HepG2 (cell line): ENCODE data around the gene SYT8. TPM values are rescaled to one million over a fixed set of nuclear protein-coding genes. Genes with fewer than 3 reads are reported as not detected.
A peak's percentile ranks its signal among the peaks of the same experiment; 100 is the strongest.

ENCODE experiments used
- EED ChIP-seq: sonication (generic); formaldehyde crosslinking; IDR thresholded peaks from 2 replicates; pipeline ENCODE4 v1.5.0; 2020; ENCODE audit warnings: mild to moderate bottlenecking, missing genetic modification reagents
- FIP1L1 ChIP-seq: fragments of 200-400 bp; formaldehyde crosslinking; IDR thresholded peaks from 2 replicates; pipeline ENCODE4 v1.6.1; 2018; ENCODE audit warnings: low read depth, mild to moderate bottlenecking, low read length, moderate library complexity, borderline replicate concordance; ENCODE audit not compliant: insufficient read depth
- FOXA3 ChIP-seq: IDR thresholded peaks from 2 replicates; pipeline ENCODE4 v1.6.1; 2016; ENCODE audit warnings: missing genetic modification reagents, missing compliant biosample characterization
- GATAD1 ChIP-seq: IDR thresholded peaks from 2 replicates; pipeline ENCODE4 v1.6.1; 2016; ENCODE audit warnings: missing genetic modification reagents, missing compliant biosample characterization
- HIVEP1 ChIP-seq: sonication (generic); formaldehyde crosslinking; IDR thresholded peaks from 2 replicates; pipeline ENCODE4 v1.4.0; 2020; ENCODE audit warnings: mild to moderate bottlenecking, missing genetic modification reagents
- HNF4A ChIP-seq: sonication (generic); formaldehyde crosslinking; IDR thresholded peaks from 2 replicates; pipeline ENCODE4 v1.4.0; 2020; ENCODE audit warnings: missing genetic modification reagents
- PHB2 ChIP-seq: fragments of 450-650 bp; IDR thresholded peaks from 2 replicates; pipeline ENCODE4 v1.6.1; 2018; ENCODE audit not compliant: partially characterized antibody
- RXRA ChIP-seq: sonication (generic); formaldehyde crosslinking; IDR thresholded peaks from 2 replicates; pipeline ENCODE4 v1.5.1; 2020; ENCODE audit warnings: missing genetic modification reagents
- SKI ChIP-seq: fragments of 450-650 bp; IDR thresholded peaks from one replicate; pipeline ENCODE4 v1.6.1; 2018; ENCODE audit warnings: mild to moderate bottlenecking; ENCODE audit not compliant: partially characterized antibody
- SMC3 ChIP-seq: IDR thresholded peaks from 2 replicates; pipeline ENCODE4 v1.6.1; 2011; ENCODE audit warnings: low read length, improper control_type of control experiment
- SPEN ChIP-seq: sonication (generic); formaldehyde crosslinking; IDR thresholded peaks from 2 replicates; pipeline ENCODE4 v1.5.1; 2020; ENCODE audit warnings: low read depth, mild to moderate bottlenecking, missing genetic modification reagents
- THAP11 ChIP-seq: IDR thresholded peaks from 2 replicates; pipeline ENCODE4 v1.6.1; 2016; ENCODE audit warnings: missing biosample characterization, missing genetic modification reagents
- YY1 ChIP-seq: IDR thresholded peaks from 2 replicates; pipeline ENCODE4 v1.6.1; 2011; ENCODE audit warnings: low read length, low read depth, moderate library complexity, mild to moderate bottlenecking; ENCODE audit not compliant: insufficient read depth, insufficient replicate concordance
- ZBTB7A ChIP-seq: sonication (generic); formaldehyde crosslinking; IDR thresholded peaks from 2 replicates; pipeline ENCODE4 v1.8.0; 2022; ENCODE audit warnings: mild to moderate bottlenecking, missing genetic modification reagents
- ZNF180 ChIP-seq: sonication (generic); formaldehyde crosslinking; IDR thresholded peaks from 2 replicates; pipeline ENCODE4 v1.4.0; 2020; ENCODE audit warnings: low read depth, missing genetic modification reagents, borderline replicate concordance
- ZNF274 ChIP-seq: sonication (generic); formaldehyde crosslinking; IDR thresholded peaks from 2 replicates; pipeline ENCODE4 v1.5.1; 2020; ENCODE audit warnings: mild to moderate bottlenecking, missing genetic modification reagents
- ZNF383 ChIP-seq: sonication (generic); formaldehyde crosslinking; IDR thresholded peaks from 2 replicates; pipeline ENCODE4 v1.4.0; 2020; ENCODE audit warnings: missing genetic modification reagents, mild to moderate bottlenecking, borderline replicate concordance
- ZNF468 ChIP-seq: sonication (generic); formaldehyde crosslinking; IDR thresholded peaks from 2 replicates; pipeline ENCODE4 v1.8.0; 2022; ENCODE audit warnings: mild to moderate bottlenecking, moderate library complexity, missing genetic modification reagents
- ZNF777 ChIP-seq: sonication (generic); formaldehyde crosslinking; IDR thresholded peaks from 2 replicates; pipeline ENCODE4 v1.4.0; 2020; ENCODE audit warnings: missing genetic modification reagents
- polyA plus RNA-seq, 8 experiments: library from polyadenylated mRNA; depleted of rRNA in 3 of 8; stranded (reverse) in 7 of 8; unstranded in 1 of 8; fragments of >200 nt; fragmentation: Illumina TruSeq in 4 of 8; extraction: Trizol in 4 of 8; gene quantifications; 2 replicates each; pipeline versions ENCODE4 v1.2.1 to v1.2.3, GENCODE V29; 2011 to 2016; ENCODE audit warnings: low read depth in 4 of 8, missing spikeins in 1 of 8, mixed read lengths in 1 of 8; ENCODE audit not compliant: insufficient read depth in 1 of 8
- total RNA-seq, 5 experiments: library from RNA; depleted of rRNA; stranded (reverse); fragments of >200 nt; fragmentation: Illumina TruSeq; extraction: Trizol; gene quantifications; 2 replicates each; pipeline ENCODE4 v1.2.3, GENCODE V29; 2016; ENCODE audit warnings: low read depth in 1 of 5
- TF ChIP-seq, protein P1 (sequence below): sonication (generic); formaldehyde crosslinking; conservative IDR thresholded peaks from 2 replicates; pipeline ENCODE4 v1.4.0; 2020; ENCODE audit warnings: missing genetic modification reagents
- TF ChIP-seq, protein P2 (sequence below): sonication (generic); formaldehyde crosslinking; IDR thresholded peaks from 2 replicates; pipeline ENCODE4 v1.8.0; 2022; ENCODE audit warnings: missing genetic modification reagents, mild to moderate bottlenecking, borderline replicate concordance
- TF ChIP-seq, protein P3 (sequence below): IDR thresholded peaks from 2 replicates; pipeline ENCODE4 v1.6.1; 2016
- TF ChIP-seq, protein P4 (sequence below): sonication (generic); formaldehyde crosslinking; IDR thresholded peaks from 2 replicates; pipeline ENCODE4 v1.4.0; 2020; ENCODE audit warnings: missing genetic modification reagents
- TF ChIP-seq, protein P5 (sequence below): fragments of 450-650 bp; IDR thresholded peaks from 2 replicates; pipeline ENCODE4 v1.6.1; 2017

Gene SYT8
- total and polyA plus RNA-seq, 2 of the 13 experiments (the other 11 are each of a cell fraction or from before 2014, with no cell fraction given): 0.60 to 2.3 TPM

- TF ChIP-seq SPEN (CRISPR knock-in tag) (0 out of 2 replicates have a peak, but pooled peaks have one; percentile 0), SMC3 (peak; percentile 46; the same call in 1 of the 2 replicates), FIP1L1 (no peak), HIVEP1 (CRISPR knock-in tag) (no peak), ZNF274 (peak; percentile 72; the same call in 1 of the 2 replicates), EED (CRISPR knock-in tag) (no peak), PHB2 (no peak), ZNF468 (CRISPR knock-in tag) (no peak), SKI (no peak), ZNF777 (CRISPR knock-in tag) (no peak), RXRA (0 out of 2 replicates have a peak, but pooled peaks have one; percentile 14), GATAD1 (CRISPR knock-in tag) (0 out of 2 replicates have a peak, but pooled peaks have one; percentile 37), YY1 (peak; percentile 49), THAP11 (CRISPR knock-in tag) (no peak), ZNF180 (CRISPR knock-in tag) (no peak), ZNF383 (CRISPR knock-in tag) (no peak), FOXA3 (CRISPR knock-in tag) (0 out of 2 replicates have a peak, but pooled peaks have one; percentile 28), HNF4A (CRISPR knock-in tag) (no peak), ZBTB7A (CRISPR knock-in tag) (peak; percentile 62; the same call in 1 of the 2 replicates)
- TF ChIP-seq, protein P1, sequence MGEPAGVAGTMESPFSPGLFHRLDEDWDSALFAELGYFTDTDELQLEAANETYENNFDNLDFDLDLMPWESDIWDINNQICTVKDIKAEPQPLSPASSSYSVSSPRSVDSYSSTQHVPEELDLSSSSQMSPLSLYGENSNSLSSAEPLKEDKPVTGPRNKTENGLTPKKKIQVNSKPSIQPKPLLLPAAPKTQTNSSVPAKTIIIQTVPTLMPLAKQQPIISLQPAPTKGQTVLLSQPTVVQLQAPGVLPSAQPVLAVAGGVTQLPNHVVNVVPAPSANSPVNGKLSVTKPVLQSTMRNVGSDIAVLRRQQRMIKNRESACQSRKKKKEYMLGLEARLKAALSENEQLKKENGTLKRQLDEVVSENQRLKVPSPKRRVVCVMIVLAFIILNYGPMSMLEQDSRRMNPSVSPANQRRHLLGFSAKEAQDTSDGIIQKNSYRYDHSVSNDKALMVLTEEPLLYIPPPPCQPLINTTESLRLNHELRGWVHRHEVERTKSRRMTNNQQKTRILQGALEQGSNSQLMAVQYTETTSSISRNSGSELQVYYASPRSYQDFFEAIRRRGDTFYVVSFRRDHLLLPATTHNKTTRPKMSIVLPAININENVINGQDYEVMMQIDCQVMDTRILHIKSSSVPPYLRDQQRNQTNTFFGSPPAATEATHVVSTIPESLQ (CRISPR knock-in tag): no peak
- TF ChIP-seq, protein P2, sequence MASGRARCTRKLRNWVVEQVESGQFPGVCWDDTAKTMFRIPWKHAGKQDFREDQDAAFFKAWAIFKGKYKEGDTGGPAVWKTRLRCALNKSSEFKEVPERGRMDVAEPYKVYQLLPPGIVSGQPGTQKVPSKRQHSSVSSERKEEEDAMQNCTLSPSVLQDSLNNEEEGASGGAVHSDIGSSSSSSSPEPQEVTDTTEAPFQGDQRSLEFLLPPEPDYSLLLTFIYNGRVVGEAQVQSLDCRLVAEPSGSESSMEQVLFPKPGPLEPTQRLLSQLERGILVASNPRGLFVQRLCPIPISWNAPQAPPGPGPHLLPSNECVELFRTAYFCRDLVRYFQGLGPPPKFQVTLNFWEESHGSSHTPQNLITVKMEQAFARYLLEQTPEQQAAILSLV (CRISPR knock-in tag): no peak
- TF ChIP-seq, protein P3, sequence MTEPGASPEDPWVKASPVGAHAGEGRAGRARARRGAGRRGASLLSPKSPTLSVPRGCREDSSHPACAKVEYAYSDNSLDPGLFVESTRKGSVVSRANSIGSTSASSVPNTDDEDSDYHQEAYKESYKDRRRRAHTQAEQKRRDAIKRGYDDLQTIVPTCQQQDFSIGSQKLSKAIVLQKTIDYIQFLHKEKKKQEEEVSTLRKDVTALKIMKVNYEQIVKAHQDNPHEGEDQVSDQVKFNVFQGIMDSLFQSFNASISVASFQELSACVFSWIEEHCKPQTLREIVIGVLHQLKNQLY (CRISPR knock-in tag): no peak
- TF ChIP-seq, protein P4, sequence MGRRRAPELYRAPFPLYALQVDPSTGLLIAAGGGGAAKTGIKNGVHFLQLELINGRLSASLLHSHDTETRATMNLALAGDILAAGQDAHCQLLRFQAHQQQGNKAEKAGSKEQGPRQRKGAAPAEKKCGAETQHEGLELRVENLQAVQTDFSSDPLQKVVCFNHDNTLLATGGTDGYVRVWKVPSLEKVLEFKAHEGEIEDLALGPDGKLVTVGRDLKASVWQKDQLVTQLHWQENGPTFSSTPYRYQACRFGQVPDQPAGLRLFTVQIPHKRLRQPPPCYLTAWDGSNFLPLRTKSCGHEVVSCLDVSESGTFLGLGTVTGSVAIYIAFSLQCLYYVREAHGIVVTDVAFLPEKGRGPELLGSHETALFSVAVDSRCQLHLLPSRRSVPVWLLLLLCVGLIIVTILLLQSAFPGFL (CRISPR knock-in tag): no peak
- TF ChIP-seq, protein P5, sequence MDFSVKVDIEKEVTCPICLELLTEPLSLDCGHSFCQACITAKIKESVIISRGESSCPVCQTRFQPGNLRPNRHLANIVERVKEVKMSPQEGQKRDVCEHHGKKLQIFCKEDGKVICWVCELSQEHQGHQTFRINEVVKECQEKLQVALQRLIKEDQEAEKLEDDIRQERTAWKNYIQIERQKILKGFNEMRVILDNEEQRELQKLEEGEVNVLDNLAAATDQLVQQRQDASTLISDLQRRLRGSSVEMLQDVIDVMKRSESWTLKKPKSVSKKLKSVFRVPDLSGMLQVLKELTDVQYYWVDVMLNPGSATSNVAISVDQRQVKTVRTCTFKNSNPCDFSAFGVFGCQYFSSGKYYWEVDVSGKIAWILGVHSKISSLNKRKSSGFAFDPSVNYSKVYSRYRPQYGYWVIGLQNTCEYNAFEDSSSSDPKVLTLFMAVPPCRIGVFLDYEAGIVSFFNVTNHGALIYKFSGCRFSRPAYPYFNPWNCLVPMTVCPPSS: no peak
Measured at GRCh38 chr11:1882265-1883238, 47.8 kb downstream of the SYT8 start (continued).
